ENCODE results near the gene HOXD9. TPM values are rescaled to one million over a fixed set of nuclear protein-coding genes. Genes with fewer than 3 reads are reported as not detected.
A peak's percentile ranks its signal among the peaks of the same experiment; 100 is the strongest.

The HOXD9 gene
- polyA plus RNA-seq, 2 donors = 0.99 to 2.4 TPM

DNA sequence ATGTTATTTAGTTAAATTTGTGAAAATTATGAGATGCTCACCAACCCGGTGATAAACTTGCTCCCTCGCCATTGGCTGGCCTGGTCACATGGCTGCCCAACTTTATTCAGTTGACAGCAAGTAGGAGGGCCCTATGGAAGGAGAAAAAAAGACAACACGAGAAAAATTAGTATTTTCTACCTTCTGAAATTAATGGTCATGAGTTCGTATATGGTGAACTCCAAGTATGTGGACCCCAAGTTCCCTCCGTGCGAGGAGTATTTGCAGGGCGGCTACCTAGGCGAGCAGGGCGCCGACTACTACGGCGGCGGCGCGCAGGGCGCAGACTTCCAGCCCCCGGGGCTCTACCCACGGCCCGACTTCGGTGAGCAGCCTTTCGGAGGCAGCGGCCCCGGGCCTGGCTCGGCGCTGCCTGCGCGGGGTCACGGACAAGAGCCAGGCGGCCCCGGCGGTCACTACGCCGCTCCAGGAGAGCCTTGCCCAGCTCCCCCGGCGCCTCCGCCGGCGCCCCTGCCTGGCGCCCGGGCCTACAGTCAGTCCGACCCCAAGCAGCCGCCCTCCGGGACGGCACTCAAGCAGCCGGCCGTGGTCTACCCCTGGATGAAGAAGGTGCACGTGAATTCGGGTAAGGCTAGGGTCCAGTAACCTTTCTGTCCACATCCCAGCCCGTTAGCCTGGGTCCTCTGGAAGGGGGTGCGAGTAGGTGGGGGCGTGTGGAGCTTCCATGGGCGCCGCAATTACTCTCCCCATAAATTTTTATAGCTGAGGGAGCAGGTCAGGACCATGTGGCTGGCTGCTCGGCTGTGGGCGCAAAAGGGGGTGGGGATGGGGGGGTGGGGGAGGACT is 29.1 kb downstream of the HOXD9 start, which contains the start of gene HOXD4:
Gene HOXD4 (plus strand): TSS at position 109 of the 846 bp plus-strand sequence. CDS start 84 bp downstream, at position 193.
- WGBS, 2 donors = 14 to 18% methylated on average over 50 to 55 of the region's 55 CpGs
- Histone ChIP-seq H3K4me3 (ENCODE audit: low read depth in 1 of 2, low read length in 2 of 2) (peak within 1 kb of the TSS in 1 of 2 donors; percentile 7), H3K4me1 (ENCODE audit: control insufficient read depth in 2 of 2, insufficient read depth in 2 of 2, low read length in 1 of 2) (peaks cover 0 to 3% of the 10 kb centered on the region in 2 donors), H3K36me3 (ENCODE audit: control insufficient read depth in 2 of 2, insufficient read depth in 2 of 2, low read length in 1 of 2) (no peaks in the 10 kb centered on the region), H3K27me3 (ENCODE audit: control insufficient read depth in 1 of 2, insufficient read depth in 2 of 2, low read length in 2 of 2) (peaks cover 4 to 44% of the 10 kb centered on the region in 2 donors), H3K27ac (ENCODE audit: low read depth in 2 of 2, low read length in 1 of 2) (no peak within 1 kb of the TSS), H3K9me3 (ENCODE audit: control insufficient read depth in 2 of 2, insufficient read depth in 1 of 2, low read depth in 1 of 2, low read length in 1 of 2) (peaks cover 2 to 12% of the 10 kb centered on the region in 2 donors)

DNA sequence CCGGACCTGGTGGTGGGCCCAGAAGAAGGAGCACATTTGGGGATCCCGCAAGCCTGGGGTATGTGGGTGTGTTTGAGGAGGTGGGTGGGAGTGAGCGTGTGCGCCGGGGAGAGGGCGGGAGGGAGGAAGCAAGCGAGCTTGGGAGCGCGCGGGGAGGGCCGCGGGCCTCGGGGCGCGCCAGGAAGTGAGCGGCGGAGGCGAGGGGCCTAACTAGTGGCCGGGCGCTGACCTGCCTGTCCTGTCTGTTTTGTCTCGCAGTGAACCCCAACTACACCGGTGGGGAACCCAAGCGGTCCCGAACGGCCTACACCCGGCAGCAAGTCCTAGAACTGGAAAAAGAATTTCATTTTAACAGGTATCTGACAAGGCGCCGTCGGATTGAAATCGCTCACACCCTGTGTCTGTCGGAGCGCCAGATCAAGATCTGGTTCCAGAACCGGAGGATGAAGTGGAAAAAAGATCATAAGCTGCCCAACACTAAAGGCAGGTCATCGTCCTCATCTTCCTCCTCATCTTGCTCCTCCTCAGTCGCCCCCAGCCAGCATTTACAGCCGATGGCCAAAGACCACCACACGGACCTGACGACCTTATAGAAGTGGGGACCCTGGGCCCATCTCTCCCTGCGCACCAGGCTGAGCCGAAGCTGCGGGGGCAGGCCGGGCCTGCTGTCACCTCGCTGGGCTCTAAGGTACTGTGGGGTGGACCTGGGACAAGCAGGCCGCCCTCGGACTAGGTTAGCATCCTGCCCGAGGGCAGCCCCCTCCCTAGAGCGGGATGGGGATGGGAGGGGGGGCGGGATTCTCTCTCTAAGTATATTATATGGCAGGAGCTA is 30.0 kb downstream of the HOXD9 start:
- Histone ChIP-seq H3K36me3 (ENCODE audit: control insufficient read depth in 2 of 2, insufficient read depth in 2 of 2, low read length in 1 of 2) (no peaks in the 10 kb centered on the region), H3K27ac (ENCODE audit: low read depth in 2 of 2, low read length in 1 of 2) (no peak overlapping the region), H3K9me3 (ENCODE audit: control insufficient read depth in 2 of 2, insufficient read depth in 1 of 2, low read depth in 1 of 2, low read length in 1 of 2) (peaks cover 2 to 10% of the 10 kb centered on the region in 2 donors), H3K4me1 (ENCODE audit: control insufficient read depth in 2 of 2, insufficient read depth in 2 of 2, low read length in 1 of 2) (peaks cover 0 to 3% of the 10 kb centered on the region in 2 donors), H3K27me3 (ENCODE audit: control insufficient read depth in 1 of 2, insufficient read depth in 2 of 2, low read length in 2 of 2) (peaks cover 4 to 43% of the 10 kb centered on the region in 2 donors), H3K4me3 (ENCODE audit: low read depth in 1 of 2, low read length in 2 of 2) (no peak overlapping the region)
- 16 to 24% methylated on average over 48 of the region's 48 CpGs for WGBS, 2 donors

DNA sequence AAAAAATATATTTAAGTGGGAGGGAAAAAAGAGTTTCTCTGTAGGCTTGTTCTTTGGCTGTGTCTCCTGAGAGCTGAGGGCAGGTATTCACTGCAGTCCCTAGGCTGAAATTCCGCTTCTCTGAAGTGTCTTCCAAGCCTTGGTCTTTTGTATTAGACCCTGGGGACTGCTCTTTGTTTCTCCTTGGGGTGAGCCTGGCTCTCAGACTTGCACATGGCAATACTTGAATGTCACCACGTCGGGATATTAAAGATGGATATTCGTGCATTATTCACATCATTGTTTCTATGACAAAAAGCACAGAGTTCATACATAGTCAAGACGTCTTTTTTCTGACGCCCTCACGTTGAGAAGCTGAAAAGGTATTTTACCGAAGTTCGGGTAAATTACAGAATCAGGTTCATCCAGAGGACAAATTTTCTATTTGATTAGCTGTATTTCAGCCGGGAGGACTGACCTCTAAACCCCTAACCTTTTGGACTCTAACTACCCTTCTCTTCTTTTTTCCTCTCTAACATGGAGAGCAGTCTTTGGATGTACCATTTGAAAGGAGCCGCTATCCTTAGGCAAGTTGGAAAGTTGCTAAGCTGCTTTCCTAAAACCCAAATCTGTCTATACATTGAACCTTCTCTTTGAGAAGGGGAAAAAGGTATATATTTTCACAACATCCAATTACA is 32.2 kb downstream of the HOXD9 start:
- 33 to 39% methylated on average over 11 of the region's 11 CpGs for WGBS, 2 donors
- Histone ChIP-seq H3K36me3 (ENCODE audit: control insufficient read depth in 2 of 2, insufficient read depth in 2 of 2, low read length in 1 of 2) (no peaks in the 10 kb centered on the region), H3K27me3 (ENCODE audit: control insufficient read depth in 1 of 2, insufficient read depth in 2 of 2, low read length in 2 of 2) (peaks cover 4 to 55% of the 10 kb centered on the region in 2 donors)

DNA sequence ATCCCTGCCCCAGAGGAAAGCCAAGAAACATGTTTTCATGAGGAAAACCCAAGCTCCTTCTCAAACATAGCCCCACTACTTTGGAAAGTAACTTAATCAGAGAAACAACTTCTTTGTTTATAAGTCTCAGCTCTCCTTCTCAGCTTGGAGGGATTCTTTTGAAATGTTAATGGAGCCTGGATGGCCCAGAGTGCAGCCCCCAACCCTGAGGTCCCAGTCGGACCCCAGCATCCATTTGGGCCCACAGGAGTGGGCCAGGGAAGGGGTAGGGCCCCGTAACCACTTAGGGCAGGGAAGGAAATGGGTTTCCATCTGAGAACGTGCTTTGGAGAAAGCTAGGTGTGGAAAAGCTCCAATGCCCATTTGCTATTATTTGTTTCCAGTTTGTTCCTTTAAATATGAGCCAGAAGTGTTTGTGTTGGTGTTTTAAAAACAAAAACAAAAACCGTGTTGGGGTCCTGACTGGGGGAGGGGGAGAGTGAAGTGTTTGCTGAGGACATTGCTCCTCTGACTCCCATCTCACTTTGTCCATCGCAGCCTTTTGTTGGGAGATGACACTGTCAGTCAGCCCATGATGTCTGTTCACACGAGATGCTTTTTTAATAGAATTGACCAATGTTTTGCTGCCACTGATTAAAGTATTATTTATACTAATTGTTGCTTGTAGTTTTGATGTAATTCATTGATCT is 33.0 kb downstream of the HOXD9 start:
- Histone ChIP-seq H3K9me3 (ENCODE audit: control insufficient read depth in 2 of 2, insufficient read depth in 1 of 2, low read depth in 1 of 2, low read length in 1 of 2) (peaks cover 0 to 7% of the 10 kb centered on the region in 2 donors), H3K36me3 (ENCODE audit: control insufficient read depth in 2 of 2, insufficient read depth in 2 of 2, low read length in 1 of 2) (no peaks in the 10 kb centered on the region), H3K27ac (ENCODE audit: low read depth in 2 of 2, low read length in 1 of 2) (no peak overlapping the region), H3K27me3 (ENCODE audit: control insufficient read depth in 1 of 2, insufficient read depth in 2 of 2, low read length in 2 of 2) (peaks cover 4 to 63% of the 10 kb centered on the region in 2 donors), H3K4me1 (ENCODE audit: control insufficient read depth in 2 of 2, insufficient read depth in 2 of 2, low read length in 1 of 2) (peaks cover 3 to 10% of the 10 kb centered on the region in 2 donors), H3K4me3 (ENCODE audit: low read depth in 1 of 2, low read length in 2 of 2) (no peak overlapping the region)
- 21 to 26% methylated on average over 6 of the region's 6 CpGs for WGBS, 2 donors

More for the DNA sequence above, 32.2 kb downstream of the HOXD9 start:
- H3K9me3 ChIP-seq (ENCODE audit: control insufficient read depth in 2 of 2, insufficient read depth in 1 of 2, low read depth in 1 of 2, low read length in 1 of 2) = peaks cover under 1 to 6% of the 10 kb centered on the region in 2 donors
- H3K4me3 ChIP-seq (ENCODE audit: low read depth in 1 of 2, low read length in 2 of 2) = no peak overlapping the region
- H3K27ac ChIP-seq (ENCODE audit: low read depth in 2 of 2, low read length in 1 of 2) = no peak overlapping the region
- peaks cover 0 to 5% of the 10 kb centered on the region in 2 donors for H3K4me1 ChIP-seq (ENCODE audit: control insufficient read depth in 2 of 2, insufficient read depth in 2 of 2, low read length in 1 of 2)

DNA sequence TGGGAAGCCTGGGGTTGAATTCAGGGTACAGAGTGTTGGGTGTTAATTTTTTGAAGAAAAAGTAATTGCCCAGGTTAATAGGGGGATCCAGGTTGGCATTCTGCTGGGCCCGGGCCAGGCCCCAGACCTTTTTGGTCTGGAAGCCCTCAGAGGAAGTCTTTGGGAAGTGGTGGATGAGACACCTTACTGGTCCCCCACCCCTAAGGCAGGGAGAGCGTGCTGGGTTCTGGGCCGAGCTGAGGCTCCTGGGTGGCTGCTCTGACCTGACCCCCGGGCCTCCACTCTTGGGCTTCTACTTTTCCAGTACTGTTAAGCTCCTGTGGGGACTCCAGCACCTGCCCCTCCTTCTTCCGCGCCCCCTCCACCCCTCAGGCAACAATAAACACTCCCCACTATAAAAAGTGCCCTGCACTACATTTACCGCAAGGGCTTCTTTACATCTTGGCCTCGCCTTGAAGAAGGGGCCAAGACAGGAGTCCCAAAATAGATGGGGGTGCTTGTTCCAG is 33.8 kb downstream of the HOXD9 start:
- no peak overlapping the region for H3K4me3 ChIP-seq (ENCODE audit: low read depth in 1 of 2, low read length in 2 of 2)

DNA sequence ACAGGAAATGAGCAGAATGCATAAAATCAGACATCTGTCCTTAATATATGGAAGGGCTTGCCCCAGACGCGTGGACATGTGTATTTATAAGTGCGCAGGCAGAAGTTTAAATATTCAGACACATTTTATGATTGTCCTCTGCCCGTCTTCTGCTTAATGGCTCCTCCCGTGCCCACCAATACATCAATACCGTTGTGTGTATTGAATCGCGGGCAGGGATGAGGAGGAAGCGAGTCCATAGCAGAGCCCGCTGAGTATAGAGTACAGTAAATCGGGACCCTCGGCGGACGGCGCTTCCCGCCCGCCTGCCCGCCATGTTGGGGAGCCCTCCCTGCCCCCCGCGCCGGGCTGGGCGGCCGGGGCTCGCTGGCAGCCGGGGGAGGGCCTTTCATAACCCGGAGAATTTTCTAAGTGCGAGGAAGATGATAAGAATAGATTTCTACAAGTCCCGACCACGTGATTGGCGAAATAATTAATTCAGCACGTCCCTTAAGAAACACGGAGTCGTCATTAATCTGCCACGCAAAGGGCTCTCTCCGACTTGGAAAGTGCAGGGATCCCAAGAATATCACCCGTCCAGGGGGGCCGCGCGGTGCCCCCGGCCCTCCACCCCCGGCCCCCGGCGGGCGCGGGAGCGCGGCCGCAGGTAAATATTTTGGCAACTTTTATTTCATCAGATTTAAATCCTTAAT is 34.4 kb downstream of the HOXD9 start, which contains the start of gene HOXD3:
Gene HOXD3 (plus strand): TSS at position 501 of the 692 bp plus-strand sequence. CDS start 11,808 bp downstream, outside the sequence.
- no peaks in the 10 kb centered on the region for H3K36me3 ChIP-seq (ENCODE audit: control insufficient read depth in 2 of 2, insufficient read depth in 2 of 2, low read length in 1 of 2)
- 10 to 16% methylated on average over 48 of the region's 48 CpGs for WGBS, 2 donors
- peaks cover 4 to 63% of the 10 kb centered on the region in 2 donors for H3K27me3 ChIP-seq (ENCODE audit: control insufficient read depth in 1 of 2, insufficient read depth in 2 of 2, low read length in 2 of 2)
- peaks cover 3 to 10% of the 10 kb centered on the region in 2 donors for H3K4me1 ChIP-seq (ENCODE audit: control insufficient read depth in 2 of 2, insufficient read depth in 2 of 2, low read length in 1 of 2)
- H3K27ac ChIP-seq (ENCODE audit: low read depth in 2 of 2, low read length in 1 of 2) = no peak within 1 kb of the TSS
- peaks cover 0 to 6% of the 10 kb centered on the region in 2 donors for H3K9me3 ChIP-seq (ENCODE audit: control insufficient read depth in 2 of 2, insufficient read depth in 1 of 2, low read depth in 1 of 2, low read length in 1 of 2)
- peak within 1 kb of the TSS in 1 of 2 donors; percentile 13 for H3K4me3 ChIP-seq (ENCODE audit: low read depth in 1 of 2, low read length in 2 of 2)

More for the DNA sequence above, 33.8 kb downstream of the HOXD9 start:
- 25 to 40% methylated on average over 8 of the region's 8 CpGs for WGBS, 2 donors
- H3K27ac ChIP-seq (ENCODE audit: low read depth in 2 of 2, low read length in 1 of 2) = no peak overlapping the region
- H3K9me3 ChIP-seq (ENCODE audit: control insufficient read depth in 2 of 2, insufficient read depth in 1 of 2, low read depth in 1 of 2, low read length in 1 of 2) = peaks cover 0 to 6% of the 10 kb centered on the region in 2 donors
- H3K36me3 ChIP-seq (ENCODE audit: control insufficient read depth in 2 of 2, insufficient read depth in 2 of 2, low read length in 1 of 2) = no peaks in the 10 kb centered on the region
- peaks cover 3 to 64% of the 10 kb centered on the region in 2 donors for H3K27me3 ChIP-seq (ENCODE audit: control insufficient read depth in 1 of 2, insufficient read depth in 2 of 2, low read length in 2 of 2)
- H3K4me1 ChIP-seq (ENCODE audit: control insufficient read depth in 2 of 2, insufficient read depth in 2 of 2, low read length in 1 of 2) = peaks cover 3 to 10% of the 10 kb centered on the region in 2 donors

DNA sequence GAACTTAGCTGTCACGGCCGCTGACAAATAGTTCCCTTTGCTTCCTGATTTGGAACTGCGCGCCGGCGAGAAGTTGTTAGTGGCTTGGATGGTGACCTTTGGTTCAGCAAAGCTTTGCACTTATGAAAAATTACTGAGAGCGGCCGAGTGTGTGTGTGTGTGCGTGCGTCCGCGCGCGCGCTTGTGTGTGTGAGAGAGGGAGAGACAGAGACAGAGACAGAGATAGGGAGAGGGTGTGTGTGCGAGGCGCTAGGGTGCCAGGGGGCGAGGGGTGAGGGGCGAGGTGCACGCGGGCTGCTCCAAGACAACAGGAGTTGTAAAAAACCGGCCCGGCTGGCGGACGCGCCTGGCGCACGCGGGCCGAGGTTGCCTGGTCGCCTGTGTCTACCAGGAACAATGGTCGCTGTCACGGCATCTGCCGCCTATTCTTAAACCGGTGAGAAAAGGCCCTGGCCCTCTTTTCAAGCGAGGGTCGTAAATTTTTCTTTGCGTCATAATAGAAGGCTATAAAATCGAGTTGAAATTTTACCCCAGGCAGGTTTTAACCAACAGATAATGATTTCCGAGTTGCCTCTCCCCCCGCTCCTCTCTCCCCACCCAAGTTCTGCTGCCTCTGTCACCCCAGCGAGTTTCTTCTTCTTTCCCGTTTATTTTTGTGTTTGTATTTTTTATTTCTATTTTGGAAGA is 35.1 kb downstream of the HOXD9 start:
- Histone ChIP-seq H3K36me3 (ENCODE audit: control insufficient read depth in 2 of 2, insufficient read depth in 2 of 2, low read length in 1 of 2) (no peaks in the 10 kb centered on the region), H3K4me1 (ENCODE audit: control insufficient read depth in 2 of 2, insufficient read depth in 2 of 2, low read length in 1 of 2) (peaks cover 3 to 9% of the 10 kb centered on the region in 2 donors), H3K27ac (ENCODE audit: low read depth in 2 of 2, low read length in 1 of 2) (no peak overlapping the region), H3K9me3 (ENCODE audit: control insufficient read depth in 2 of 2, insufficient read depth in 1 of 2, low read depth in 1 of 2, low read length in 1 of 2) (peaks cover 0 to 6% of the 10 kb centered on the region in 2 donors), H3K27me3 (ENCODE audit: control insufficient read depth in 1 of 2, insufficient read depth in 2 of 2, low read length in 2 of 2) (peaks cover 8 to 65% of the 10 kb centered on the region in 2 donors), H3K4me3 (ENCODE audit: low read depth in 1 of 2, low read length in 2 of 2) (peak overlapping the region in 1 of 2 donors; percentile 13)
- WGBS, 2 donors = 16 to 23% methylated on average over 43 of the region's 43 CpGs

DNA sequence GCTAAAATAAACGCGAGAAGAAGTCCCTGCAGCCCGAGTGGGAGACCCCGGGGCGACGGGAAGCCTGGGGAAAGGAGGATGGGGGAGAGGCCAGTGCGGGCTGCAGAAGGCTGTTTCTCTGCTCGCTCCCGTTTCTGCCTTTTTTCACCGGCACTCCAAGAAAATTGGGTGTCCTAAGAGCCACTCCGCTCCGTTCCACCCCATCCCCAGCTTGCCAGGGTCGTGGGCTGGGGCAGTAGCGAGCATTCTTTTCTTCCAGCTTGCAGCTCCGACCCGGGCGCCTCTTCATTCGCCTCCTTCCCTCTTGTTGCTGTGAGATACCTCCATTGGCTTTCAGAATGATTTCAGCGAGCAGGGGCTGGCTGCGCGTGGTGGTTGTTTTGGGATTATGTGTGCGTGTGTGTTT is 35.7 kb downstream of the HOXD9 start:
- H3K27me3 ChIP-seq (ENCODE audit: control insufficient read depth in 1 of 2, insufficient read depth in 2 of 2, low read length in 2 of 2) = peaks cover 8 to 65% of the 10 kb centered on the region in 2 donors
- H3K27ac ChIP-seq (ENCODE audit: low read depth in 2 of 2, low read length in 1 of 2) = no peak overlapping the region
- no peak overlapping the region for H3K4me3 ChIP-seq (ENCODE audit: low read depth in 1 of 2, low read length in 2 of 2)
- peaks cover 0 to 6% of the 10 kb centered on the region in 2 donors for H3K9me3 ChIP-seq (ENCODE audit: control insufficient read depth in 2 of 2, insufficient read depth in 1 of 2, low read depth in 1 of 2, low read length in 1 of 2)
- 18 to 20% methylated on average over 22 of the region's 22 CpGs for whole genome bisulfite sequencing, 2 donors
- H3K36me3 ChIP-seq (ENCODE audit: control insufficient read depth in 2 of 2, insufficient read depth in 2 of 2, low read length in 1 of 2) = no peaks in the 10 kb centered on the region
- H3K4me1 ChIP-seq (ENCODE audit: control insufficient read depth in 2 of 2, insufficient read depth in 2 of 2, low read length in 1 of 2) = peaks cover 3 to 9% of the 10 kb centered on the region in 2 donors

Measured in esophagus (tissue), 2 donors.